ENCODE results near the gene TTLL5.

Gene TTLL5

GRCh38 chr14:75702122-75702521 is 41.1 kb downstream of the TTLL5 start:
- H3K27ac ChIP-seq = no peak overlapping the region
- no peak for TF ChIP-seq CTCF (conservative IDR thresholded peaks at IDR 0.05)

- no peak overlapping the region for H3K27ac ChIP-seq
- no peak for TF ChIP-seq CTCF (conservative IDR thresholded peaks at IDR 0.05)
Observed at GRCh38 chr14:75702616-75703261, 41.7 kb downstream of the TTLL5 start.

GRCh38 chr14:75703467-75703866 is 42.4 kb downstream of the TTLL5 start:
- TF ChIP-seq CTCF (conservative IDR thresholded peaks at IDR 0.05) = no peak
- H3K27ac ChIP-seq = no peak overlapping the region

GRCh38 chr14:75705014-75705413 is 44.0 kb downstream of the TTLL5 start:
- no peak overlapping the region for H3K27ac ChIP-seq
- TF ChIP-seq CTCF (conservative IDR thresholded peaks at IDR 0.05) = no peak

- no peak overlapping the region for H3K27ac ChIP-seq
- TF ChIP-seq CTCF (conservative IDR thresholded peaks at IDR 0.05) = peak; percentile 86
Observed at GRCh38 chr14:75709207-75709812, 48.3 kb downstream of the TTLL5 start.

GRCh38 chr14:75711105-75711795 is 50.2 kb downstream of the TTLL5 start:
- TF ChIP-seq CTCF (conservative IDR thresholded peaks at IDR 0.05) = peak; percentile 86
- H3K27ac ChIP-seq = no peak overlapping the region

- no peak for TF ChIP-seq CTCF (conservative IDR thresholded peaks at IDR 0.05)
- no peak overlapping the region for H3K27ac ChIP-seq
Observed at GRCh38 chr14:75711796-75712211, 50.8 kb downstream of the TTLL5 start.

All from VCaP (cell line).